Stimulated activated CD4-positive, alpha-beta T cell treated with anti-CD3 and anti-CD28 coated beads, Interleukin-1b, Interleukin-23, amount 100 ng/mL, for 1 hour (primary cell): ENCODE results near the gene RFX6.

Source experiments
- DNase-seq, 2 donors: peaks; one replicate each; pipeline ENCODE4 v3.0.0-alpha.2; 2020; ENCODE audit warnings: low read depth in 2 of 2

The RFX6 gene

GRCh38 chr6:116888732-116889360 lies 11.8 kb downstream of the RFX6 start:
- DNase-seq: no peak

- DNase-seq: no peak
Observed at GRCh38 chr6:116894669-116895068, 17.6 kb downstream of the RFX6 start.

- no peak for DNase-seq
Observed at GRCh38 chr6:116895935-116896334, 18.9 kb downstream of the RFX6 start.

GRCh38 chr6:116902634-116903033 lies 25.6 kb downstream of the RFX6 start:
- DNase-seq: no peak

- DNase-seq: no peak
Observed at GRCh38 chr6:116922853-116923548, 46.0 kb downstream of the RFX6 start.

GRCh38 chr6:116924245-116924644 lies 47.2 kb downstream of the RFX6 start:
- no peak for DNase-seq

- DNase-seq: no peak
Observed at GRCh38 chr6:116925088-116925794, 48.2 kb downstream of the RFX6 start.

GRCh38 chr6:116928677-116929076 lies 51.6 kb downstream of the RFX6 start:
- DNase-seq: no peak

GRCh38 chr6:116929825-116930224 lies 52.8 kb downstream of the RFX6 start:
- DNase-seq: no peak

GRCh38 chr6:116931456-116931855 lies 54.4 kb downstream of the RFX6 start:
- no peak for DNase-seq

- no peak for DNase-seq
Observed at GRCh38 chr6:116932496-116932895, 55.5 kb downstream of the RFX6 start.

- DNase-seq: no peak
Observed at GRCh38 chr6:116933485-116933884, 56.4 kb downstream of the RFX6 start.

- no peak for DNase-seq
Observed at GRCh38 chr6:116938305-116938704, 61.3 kb downstream of the RFX6 start.

- no peak for DNase-seq
Observed at GRCh38 chr6:116941727-116942126, 64.7 kb downstream of the RFX6 start.

GRCh38 chr6:116945809-116946208 lies 68.8 kb downstream of the RFX6 start:
- no peak for DNase-seq

- DNase-seq: no peak
Observed at GRCh38 chr6:116948533-116949304, 71.7 kb downstream of the RFX6 start.

GRCh38 chr6:116949964-116950363 lies 72.9 kb downstream of the RFX6 start:
- no peak for DNase-seq

GRCh38 chr6:116954335-116954734 lies 77.3 kb downstream of the RFX6 start:
- no peak for DNase-seq

GRCh38 chr6:116954938-116955337 lies 77.9 kb downstream of the RFX6 start:
- DNase-seq: no peak

- no peak for DNase-seq
Observed at GRCh38 chr6:116955773-116956172, 78.7 kb downstream of the RFX6 start.

- no peak for DNase-seq
Observed at GRCh38 chr6:116963972-116964371, 86.9 kb downstream of the RFX6 start.
